ENCODE results near the gene APBB2. TPM values are rescaled to one million over a fixed set of nuclear protein-coding genes. Genes with fewer than 3 reads are reported as not detected.
A peak's percentile ranks its signal among the peaks of the same experiment; 100 is the strongest.

APBB2 gene
- total and polyA plus RNA-seq, 2 of the 4 experiments (the other 2 are of a cell fraction) = 47.9 to 75.5 TPM

GRCh38 chr4:41216294-41217019, 2.1 kb upstream of the APBB2 start:
- ATAC-seq (ENCODE audit: low read depth) (peak; percentile 22), DNase-seq (peak; percentile 57)
- ChIA-PET POLR2A (ENCODE audit: unreplicated experiment) (interaction anchor here (0.7 kb wide), 1 partner anchor 240 kb away, joined by 7 read pairs; no protein-coding TSS in a partner anchor), CTCF (interaction anchor here (0.8 to 1.6 kb wide), 6 partner anchors 12 to 291 kb away, joined by 3 to 6 read pairs (median 3); no protein-coding TSS in a partner anchor)
- BruUV-seq (replicated peaks) = no TSS peak
- Histone ChIP-seq H3K23ac (ENCODE audit: low read depth, low read length) (peak overlapping the region; percentile 80), H3K14ac (replicated peaks; ENCODE audit: low read depth, low read length) (peak overlapping the region; percentile 96), H3K4me2 (ENCODE audit: low read depth, low read length) (peak overlapping the region; percentile 84), H3K4ac (ENCODE audit: low read depth, low read length) (peak overlapping the region; percentile 93), H4K8ac (ENCODE audit: low read depth in 2 of 2, low read length in 2 of 2) (peak overlapping the region; percentile 87 to 97), H4K5ac (ENCODE audit: low read depth, low read length) (peak overlapping the region; percentile 99), H2BK5ac (ENCODE audit: low read depth, low read length, poor library complexity, severe bottlenecking) (peak overlapping the region; percentile 66), H2BK120ac (ENCODE audit: low read depth, low read length) (peak overlapping the region; percentile 90), H2BK15ac (ENCODE audit: low read depth, low read length) (peak overlapping the region; percentile 89), H3K9me3 (ENCODE audit: control insufficient read depth, insufficient read depth, low read length) (no peaks in the 10 kb centered on the region), H3K27ac (ENCODE audit: insufficient read depth, low read length) (peak overlapping the region; percentile 64), H3K79me1 (ENCODE audit: low read depth in 1 of 2, low read length in 2 of 2) (peaks cover 6 to 16% of the 10 kb centered on the region in 2 experiments; a peak in 3 of 4 replicates), H2AK5ac (ENCODE audit: low read depth, low read length) (peak overlapping the region; percentile 73; the same call in 1 of the 2 replicates), H3K36me3 (ENCODE audit: control insufficient read depth, insufficient read depth, low read length) (no peaks in the 10 kb centered on the region), H3K4me1 (ENCODE audit: control insufficient read depth, insufficient read depth, low read length) (peaks cover 2% of the 10 kb centered on the region; the same call in 1 of the 2 replicates), H2BK20ac (ENCODE audit: low read depth, low read length) (peak overlapping the region; percentile 58), H3K56ac (ENCODE audit: extremely low read depth, insufficient read depth, low read length) (peak overlapping the region; percentile 79), H3K27me3 (ENCODE audit: control insufficient read depth, insufficient read depth, low read length) (no peaks in the 10 kb centered on the region), H4K20me1 (ENCODE audit: insufficient read depth, low read length) (no peaks in the 10 kb centered on the region), H2AFZ (replicated peaks; ENCODE audit: low read length, poor library complexity) (peak overlapping the region; percentile 97), H3K4me3 (ENCODE audit: insufficient read depth, low read depth, low read length) (peak overlapping the region; percentile 76), H3K9ac (ENCODE audit: low read depth, low read length) (peak overlapping the region; percentile 88), H3K18ac (ENCODE audit: low read depth, low read length) (peak overlapping the region; percentile 96), H4K91ac (ENCODE audit: insufficient read depth, low read depth, low read length) (peak overlapping the region; percentile 86), H2AK9ac (replicated peaks; ENCODE audit: low read depth, low read length, poor library complexity) (peak overlapping the region; percentile 89), H3K9me1 (ENCODE audit: insufficient read depth, low read length) (no peaks in the 10 kb centered on the region; the same call in 1 of the 2 replicates)
- 1% methylated on average over 18 of the region's 59 CpGs; no CpG with 5 or more reads in 1 of the 2 experiments for WGBS, 2 experiments (ENCODE audit: extremely low coverage in 2 of 2, insufficient read length in 1 of 2)
- dilution Hi-C loops (cut with HindIII; ENCODE audit: low sequenced_read_pairs, unreplicated experiment) (no loop called here), in situ Hi-C loops (cut with MboI; ENCODE audit: low sequenced_read_pairs) (loop anchor here (5.0 kb wide), 2 partner anchors 239 to 294 kb away; no protein-coding TSS in a partner anchor), intact Hi-C loops (cut with micrococcal nuclease) (loop anchor here (1.0 kb wide), 1 partner anchor 40 kb away; the partner anchor contains the start of gene UCHL1)
- TF ChIP-seq CTCF (conservative IDR thresholded peaks at IDR 0.05; ENCODE audit: low read depth, low read length) = peak; percentile 31
- no peak for TF ChIP-seq MXI1 (IDR thresholded peaks at IDR 0.05; ENCODE audit: borderline replicate concordance, low read depth, low read length)
- TF ChIP-seq POLR2A (IDR thresholded peaks at IDR 0.05; ENCODE audit: low read depth, low read length) = no peak
- no peak for TF ChIP-seq NFE2L2 (IDR thresholded peaks at IDR 0.05; ENCODE audit: low read depth, low read length)
- TF ChIP-seq RCOR1 (IDR thresholded peaks at IDR 0.05; ENCODE audit: insufficient replicate concordance, low read length) = no peak
- TF ChIP-seq BHLHE40 (IDR thresholded peaks at IDR 0.05; ENCODE audit: low read depth, low read length) = no peak
- TF ChIP-seq MAZ (IDR thresholded peaks at IDR 0.05; ENCODE audit: borderline replicate concordance, low read depth, low read length) = peak; percentile 0; the same call in 1 of the 2 replicates
- TF ChIP-seq ELK1 (IDR thresholded peaks at IDR 0.05; ENCODE audit: borderline replicate concordance, low read depth, low read length) = no peak
- TF ChIP-seq CEBPB (IDR thresholded peaks at IDR 0.05; ENCODE audit: low read depth, low read length) = peak; percentile 81
- TF ChIP-seq CHD1 (IDR thresholded peaks at IDR 0.05; ENCODE audit: low read depth, low read length) = no peak
- TF ChIP-seq USF2 (IDR thresholded peaks at IDR 0.05; ENCODE audit: low read depth, low read length) = no peak
- TF ChIP-seq SMC3 (IDR thresholded peaks at IDR 0.05; ENCODE audit: low read depth, low read length) = peak; percentile 10; the same call in 1 of the 2 replicates
- TF ChIP-seq RAD21 (IDR thresholded peaks at IDR 0.05; ENCODE audit: low read length) = peak; percentile 28; the same call in 1 of the 2 replicates

Measured in IMR-90 (cell line).